CD4-positive, CD25-positive, alpha-beta regulatory T cell (primary cell): ENCODE data around the gene KRT32. TPM values are rescaled to one million over a fixed set of nuclear protein-coding genes. Genes with fewer than 3 reads are reported as not detected.

Experiments used
- ATAC-seq, 2 donors: fragments of 150-1000 bp; cut with Tn5 transposase; one replicate each; pipeline ENCODE4 v1.10.0; 2021; ENCODE audit warnings: low read depth in 2 of 2, moderate number of reproducible peaks in 2 of 2, moderate library complexity in 1 of 2
- DNase-seq, 3 donors: peaks; one replicate each; pipeline versions ENCODE4 v3.0.0 to v3.0.0-alpha.2; 2012 to 2022; ENCODE audit warnings: mixed read lengths in 1 of 3
- H3K27ac ChIP-seq: one replicate; pipeline ENCODE4 v1.7.0; 2013; ENCODE audit warnings: mild to moderate bottlenecking, low read length; ENCODE audit not compliant: insufficient read depth, poor library complexity, severe bottlenecking
- H3K27me3 ChIP-seq: one replicate; pipeline ENCODE4 v1.7.0; 2013; ENCODE audit warnings: low read length; ENCODE audit not compliant: control insufficient read depth, insufficient read depth
- H3K36me3 ChIP-seq: one replicate; pipeline ENCODE4 v1.7.0; 2013; ENCODE audit warnings: mild to moderate bottlenecking, low read length, moderate library complexity; ENCODE audit not compliant: control insufficient read depth, insufficient read depth
- H3K4me1 ChIP-seq: 2 replicates; pipeline ENCODE4 v1.7.0; 2013; ENCODE audit warnings: mild to moderate bottlenecking, low read length; ENCODE audit not compliant: insufficient read depth, control insufficient read depth, poor library complexity, severe bottlenecking
- H3K4me3 ChIP-seq: one replicate; pipeline ENCODE4 v1.7.0; 2013; ENCODE audit warnings: low read depth, mild to moderate bottlenecking, low read length, moderate library complexity
- H3K9me3 ChIP-seq, 2 experiments: 1 replicate in 1 of 2; 2 replicates in 1 of 2; pipeline ENCODE4 v1.7.0; 2013; ENCODE audit warnings: low read length in 2 of 2, mild to moderate bottlenecking in 1 of 2, moderate library complexity in 1 of 2; ENCODE audit not compliant: control insufficient read depth in 2 of 2
- H3K27ac Mint-ChIP-seq, 3 donors: one replicate each; pipeline ENCODE4 v1.8.0; 2020 to 2022; ENCODE audit warnings: mild to moderate bottlenecking in 3 of 3, mixed read lengths in 3 of 3, moderate library complexity in 2 of 3
- H3K27me3 Mint-ChIP-seq: one replicate; pipeline ENCODE4 v1.8.0; 2022; ENCODE audit warnings: mild to moderate bottlenecking, mixed read lengths
- H3K36me3 Mint-ChIP-seq: one replicate; pipeline ENCODE4 v1.8.0; 2020; ENCODE audit warnings: mixed read lengths
- H3K4me1 Mint-ChIP-seq, 4 donors: one replicate each; pipeline ENCODE4 v1.8.0; 2020 to 2022; ENCODE audit warnings: mixed read lengths in 4 of 4, mild to moderate bottlenecking in 1 of 4
- H3K4me3 Mint-ChIP-seq, 4 donors: one replicate each; pipeline ENCODE4 v1.8.0; 2020 to 2022; ENCODE audit warnings: mild to moderate bottlenecking in 4 of 4, mixed read lengths in 4 of 4, moderate library complexity in 3 of 4
- H3K9me3 Mint-ChIP-seq, 7 donors: one replicate each; pipeline ENCODE4 v1.8.0; 2020 to 2022; ENCODE audit warnings: mixed read lengths in 7 of 7, mild to moderate bottlenecking in 3 of 7, moderate library complexity in 2 of 7
- polyA plus RNA-seq, 4 donors: library from polyadenylated mRNA; unstranded; fragments of 300-500 nt; fragmentation: Illumina TruSeq; gene quantifications; one replicate each; pipeline ENCODE4 v1.2.3, GENCODE V29; 2021
- total RNA-seq: library from RNA; stranded (reverse); gene quantifications from one replicate; pipeline ENCODE4 v1.2.3, GENCODE V29; 2022

The KRT32 gene
- total RNA-seq (not detected), polyA plus RNA-seq (not detected)

DNA sequence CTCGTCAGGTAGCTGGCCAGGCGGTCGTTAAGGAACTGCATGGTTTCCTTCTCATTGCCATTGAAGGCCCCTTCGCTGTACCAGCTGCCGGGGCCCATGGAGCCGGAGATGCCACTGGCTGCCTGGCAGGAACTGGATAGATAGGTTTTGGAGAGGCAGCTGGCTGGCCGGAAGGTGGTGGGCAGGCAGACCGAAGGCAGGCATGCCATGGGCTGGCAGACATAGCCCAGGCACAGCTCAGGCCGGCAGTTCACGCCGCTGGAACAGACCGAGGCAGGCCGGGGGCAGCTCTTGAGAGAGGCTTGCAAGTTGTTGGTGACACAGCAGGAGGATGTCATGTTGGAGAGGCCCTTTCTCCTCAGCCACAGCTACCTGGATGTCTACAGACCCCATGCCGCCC is at the start of gene KRT32:
TSS of gene KRT32 (minus strand) at position 399 of the 400 bp plus-strand sequence. CDS start at position 338, 61 bp downstream.
- no peak within 1 kb of the TSS for H3K27ac Mint-ChIP-seq
- peaks cover 2% of the 10 kb centered on the region for H3K27me3 ChIP-seq
- H3K36me3 Mint-ChIP-seq, result no peaks in the 10 kb centered on the region
- no peak within 1 kb of the TSS for H3K27ac ChIP-seq
- H3K4me3 ChIP-seq, result no peak within 1 kb of the TSS
- ATAC-seq (no peak), DNase-seq (no peak)
- peaks cover 11% of the 10 kb centered on the region for H3K27me3 Mint-ChIP-seq
- H3K4me1 ChIP-seq, result no peaks in the 10 kb centered on the region
- no peaks in the 10 kb centered on the region for H3K36me3 ChIP-seq
- peaks cover 0 to 9% (median 0%) of the 10 kb centered on the region in 7 donors for H3K9me3 Mint-ChIP-seq
- no peaks in the 10 kb centered on the region for H3K4me1 Mint-ChIP-seq
- H3K4me3 Mint-ChIP-seq, result no peak within 1 kb of the TSS
- H3K9me3 ChIP-seq, result peaks cover 0 to 3% of the 10 kb centered on the region in 2 experiments

- H3K36me3 Mint-ChIP-seq, result no peaks in the 10 kb centered on the region
- ATAC-seq, result no peak
Observed at GRCh38 chr17:41516830-41517283, 49.7 kb upstream of the KRT32 start.

GRCh38 chr17:41516147-41516829 is 49.1 kb upstream of the KRT32 start:
- Mint-ChIP-seq H3K9me3 (no peaks in the 10 kb centered on the region), H3K4me3 (no peak overlapping the region), H3K36me3 (no peaks in the 10 kb centered on the region), H3K27me3 (peaks cover 15% of the 10 kb centered on the region), H3K4me1 (no peaks in the 10 kb centered on the region), H3K27ac (no peak overlapping the region)
- ATAC-seq (no peak), DNase-seq (no peak)
- no peak overlapping the region for H3K27ac ChIP-seq
- no peaks in the 10 kb centered on the region for H3K27me3 ChIP-seq
- H3K36me3 ChIP-seq, result no peaks in the 10 kb centered on the region
- H3K4me1 ChIP-seq, result no peaks in the 10 kb centered on the region
- H3K9me3 ChIP-seq, result no peaks in the 10 kb centered on the region
- no peak overlapping the region for H3K4me3 ChIP-seq

More at GRCh38 chr17:41516830-41517283, 49.7 kb upstream of the KRT32 start:
- Histone ChIP-seq H3K4me3 (no peak overlapping the region), H3K4me1 (no peaks in the 10 kb centered on the region), H3K27ac (no peak overlapping the region), H3K36me3 (no peaks in the 10 kb centered on the region), H3K27me3 (no peaks in the 10 kb centered on the region), H3K9me3 (no peaks in the 10 kb centered on the region)
- H3K4me3 Mint-ChIP-seq, result no peak overlapping the region
- H3K4me1 Mint-ChIP-seq, result no peaks in the 10 kb centered on the region
- H3K27me3 Mint-ChIP-seq, result peaks cover 15% of the 10 kb centered on the region
- DNase-seq, result no peak
- H3K27ac Mint-ChIP-seq, result no peak overlapping the region
- no peaks in the 10 kb centered on the region for H3K9me3 Mint-ChIP-seq

GRCh38 chr17:41513168-41513547 is 46.0 kb upstream of the KRT32 start:
- Mint-ChIP-seq H3K4me1 (no peaks in the 10 kb centered on the region), H3K27ac (no peak overlapping the region), H3K27me3 (peaks cover 11% of the 10 kb centered on the region), H3K9me3 (no peaks in the 10 kb centered on the region), H3K36me3 (no peaks in the 10 kb centered on the region), H3K4me3 (no peak overlapping the region)
- ATAC-seq (no peak), DNase-seq (no peak)
- Histone ChIP-seq H3K4me3 (no peak overlapping the region), H3K27me3 (no peaks in the 10 kb centered on the region), H3K27ac (no peak overlapping the region), H3K36me3 (no peaks in the 10 kb centered on the region), H3K9me3 (no peaks in the 10 kb centered on the region), H3K4me1 (no peaks in the 10 kb centered on the region)

- Histone ChIP-seq H3K27me3 (no peaks in the 10 kb centered on the region), H3K27ac (no peak overlapping the region), H3K4me3 (no peak overlapping the region), H3K4me1 (no peaks in the 10 kb centered on the region), H3K9me3 (no peaks in the 10 kb centered on the region), H3K36me3 (no peaks in the 10 kb centered on the region)
- no peak for ATAC-seq
- no peak overlapping the region for H3K27ac Mint-ChIP-seq
- no peaks in the 10 kb centered on the region for H3K4me1 Mint-ChIP-seq
- H3K27me3 Mint-ChIP-seq, result peaks cover 8% of the 10 kb centered on the region
- no peak for DNase-seq
- H3K9me3 Mint-ChIP-seq, result no peaks in the 10 kb centered on the region
- H3K4me3 Mint-ChIP-seq, result no peak overlapping the region
- H3K36me3 Mint-ChIP-seq, result no peaks in the 10 kb centered on the region
Observed at GRCh38 chr17:41512546-41513167, 45.5 kb upstream of the KRT32 start.

DNA sequence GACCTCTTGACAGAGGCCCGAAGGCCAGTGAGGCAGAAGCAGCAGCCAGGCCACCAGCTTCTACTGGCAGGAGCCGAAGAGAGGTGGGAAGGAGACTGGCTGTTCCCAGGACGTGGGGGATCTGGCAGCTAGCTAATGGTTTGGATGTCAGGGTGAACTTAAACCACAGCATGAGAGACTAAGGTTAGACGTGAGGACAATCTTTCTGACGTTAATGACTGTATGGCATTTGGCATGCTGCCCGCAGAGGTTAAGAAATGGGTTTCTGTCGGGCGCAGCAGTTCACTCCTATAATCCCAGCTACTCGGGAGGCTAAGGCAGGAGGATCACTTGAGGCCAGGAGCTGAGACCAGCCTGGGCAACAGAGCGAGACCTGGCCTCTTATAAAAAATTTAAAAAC is 44.5 kb upstream of the KRT32 start:
- Mint-ChIP-seq H3K27me3 (peaks cover 8% of the 10 kb centered on the region), H3K4me3 (no peak overlapping the region), H3K36me3 (no peaks in the 10 kb centered on the region), H3K27ac (no peak overlapping the region), H3K4me1 (no peaks in the 10 kb centered on the region), H3K9me3 (no peaks in the 10 kb centered on the region)
- no peak for DNase-seq
- no peaks in the 10 kb centered on the region for H3K27me3 ChIP-seq
- H3K9me3 ChIP-seq, result no peaks in the 10 kb centered on the region
- no peaks in the 10 kb centered on the region for H3K36me3 ChIP-seq
- H3K4me1 ChIP-seq, result no peaks in the 10 kb centered on the region
- no peak overlapping the region for H3K27ac ChIP-seq
- no peak for ATAC-seq
- H3K4me3 ChIP-seq, result no peak overlapping the region

- Histone ChIP-seq H3K9me3 (no peaks in the 10 kb centered on the region), H3K4me1 (no peaks in the 10 kb centered on the region), H3K4me3 (no peak overlapping the region), H3K36me3 (no peaks in the 10 kb centered on the region), H3K27me3 (no peaks in the 10 kb centered on the region), H3K27ac (no peak overlapping the region)
- Mint-ChIP-seq H3K4me3 (no peak overlapping the region), H3K27ac (no peak overlapping the region), H3K27me3 (peaks cover 6% of the 10 kb centered on the region), H3K4me1 (no peaks in the 10 kb centered on the region), H3K9me3 (no peaks in the 10 kb centered on the region), H3K36me3 (no peaks in the 10 kb centered on the region)
- DNase-seq (no peak), ATAC-seq (no peak)
Observed at GRCh38 chr17:41511116-41511515, 43.9 kb upstream of the KRT32 start.
